ENCODE measurements around the gene DLG5.

- TF ChIP-seq POLR2A (IDR thresholded peaks at IDR 0.05) = no peak
- TF ChIP-seq, protein P1, sequence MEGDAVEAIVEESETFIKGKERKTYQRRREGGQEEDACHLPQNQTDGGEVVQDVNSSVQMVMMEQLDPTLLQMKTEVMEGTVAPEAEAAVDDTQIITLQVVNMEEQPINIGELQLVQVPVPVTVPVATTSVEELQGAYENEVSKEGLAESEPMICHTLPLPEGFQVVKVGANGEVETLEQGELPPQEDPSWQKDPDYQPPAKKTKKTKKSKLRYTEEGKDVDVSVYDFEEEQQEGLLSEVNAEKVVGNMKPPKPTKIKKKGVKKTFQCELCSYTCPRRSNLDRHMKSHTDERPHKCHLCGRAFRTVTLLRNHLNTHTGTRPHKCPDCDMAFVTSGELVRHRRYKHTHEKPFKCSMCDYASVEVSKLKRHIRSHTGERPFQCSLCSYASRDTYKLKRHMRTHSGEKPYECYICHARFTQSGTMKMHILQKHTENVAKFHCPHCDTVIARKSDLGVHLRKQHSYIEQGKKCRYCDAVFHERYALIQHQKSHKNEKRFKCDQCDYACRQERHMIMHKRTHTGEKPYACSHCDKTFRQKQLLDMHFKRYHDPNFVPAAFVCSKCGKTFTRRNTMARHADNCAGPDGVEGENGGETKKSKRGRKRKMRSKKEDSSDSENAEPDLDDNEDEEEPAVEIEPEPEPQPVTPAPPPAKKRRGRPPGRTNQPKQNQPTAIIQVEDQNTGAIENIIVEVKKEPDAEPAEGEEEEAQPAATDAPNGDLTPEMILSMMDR (IDR thresholded peaks at IDR 0.05) = no peak
Observed at GRCh38 chr10:77855404-77856155, 71.0 kb downstream of the DLG5 start.

Data from heart left ventricle (tissue), 13 donors.